ENCODE measurements around the gene ISCU. TPM values are rescaled to one million over a fixed set of nuclear protein-coding genes. Genes with fewer than 3 reads are reported as not detected.

The ISCU gene
- polyA plus RNA-seq, 1 of the 3 experiments (the other 2 are of a cell fraction): 165 TPM

DNA sequence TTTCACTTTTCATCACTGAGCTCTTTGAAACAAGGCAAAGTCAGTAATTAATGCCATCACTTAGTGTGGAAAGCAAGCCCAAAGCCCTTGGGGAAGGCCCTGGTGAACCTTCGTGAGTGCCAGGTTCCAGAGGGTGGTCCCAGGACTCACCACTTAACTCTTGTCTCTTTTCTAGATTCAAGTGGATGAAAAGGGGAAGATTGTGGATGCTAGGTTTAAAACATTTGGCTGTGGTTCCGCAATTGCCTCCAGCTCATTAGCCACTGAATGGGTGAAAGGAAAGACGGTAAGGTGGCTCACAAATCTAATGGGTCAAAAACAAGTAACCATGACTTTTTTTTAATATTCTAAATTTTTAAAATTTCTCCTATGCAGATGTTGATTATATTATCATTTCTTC is 2.8 kb downstream of the ISCU start:
- no peak overlapping the region for H3K9ac ChIP-seq
- WGBS (ENCODE audit: low lambda C conversion rate): 95% methylated on average over 3 of the region's 3 CpGs
- TF ChIP-seq, protein P1, sequence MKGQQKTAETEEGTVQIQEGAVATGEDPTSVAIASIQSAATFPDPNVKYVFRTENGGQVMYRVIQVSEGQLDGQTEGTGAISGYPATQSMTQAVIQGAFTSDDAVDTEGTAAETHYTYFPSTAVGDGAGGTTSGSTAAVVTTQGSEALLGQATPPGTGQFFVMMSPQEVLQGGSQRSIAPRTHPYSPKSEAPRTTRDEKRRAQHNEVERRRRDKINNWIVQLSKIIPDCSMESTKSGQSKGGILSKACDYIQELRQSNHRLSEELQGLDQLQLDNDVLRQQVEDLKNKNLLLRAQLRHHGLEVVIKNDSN (IDR thresholded peaks at IDR 0.05; ENCODE audit: borderline replicate concordance, low read depth): no peak
- no peak for TF ChIP-seq MXI1 (IDR thresholded peaks at IDR 0.05; ENCODE audit: low read depth, low read length)

DNA sequence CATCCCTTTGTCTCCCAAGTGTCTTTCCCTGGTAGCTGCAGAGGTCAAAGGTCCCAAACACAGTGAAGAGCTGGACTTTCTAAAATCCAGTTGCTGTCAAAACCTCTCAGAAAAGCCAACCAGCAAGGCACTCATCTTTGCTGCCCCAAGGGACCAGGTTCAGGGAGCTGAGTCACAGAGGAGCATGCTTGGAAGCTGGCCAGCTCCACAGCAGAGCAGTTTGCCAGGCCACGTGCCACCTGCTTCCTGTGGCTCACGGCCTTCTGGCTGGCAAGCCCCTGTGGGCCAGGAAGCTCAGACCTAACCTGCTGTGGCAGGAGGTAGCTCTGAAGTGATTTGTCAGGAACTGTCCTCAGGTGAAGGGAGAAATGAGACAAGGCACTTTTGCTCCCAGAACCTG is 3.6 kb downstream of the ISCU start:
- POLR2A ChIA-PET: interaction anchor here (0.8 kb wide), 1 partner anchor 44 kb away, joined by 3 read pairs; no protein-coding TSS in a partner anchor
- TF ChIP-seq GATA2 (CRISPR knock-in tag; IDR thresholded peaks at IDR 0.05) (no peak), TEAD4 (IDR thresholded peaks at IDR 0.05; ENCODE audit: borderline replicate concordance, insufficient read depth) (no peak), FOXM1 (IDR thresholded peaks at IDR 0.05; ENCODE audit: low read depth) (no peak), RXRA (IDR thresholded peaks at IDR 0.05; ENCODE audit: borderline replicate concordance, low read depth) (0 out of 2 replicates have a peak, but pooled peaks have one; percentile 16), CHD2 (IDR thresholded peaks at IDR 0.05; ENCODE audit: low read length, partially characterized antibody) (peak; percentile 9), MXI1 (IDR thresholded peaks at IDR 0.05; ENCODE audit: low read depth, low read length) (peak; percentile 89), EP300 (IDR thresholded peaks at IDR 0.05; ENCODE audit: borderline replicate concordance in 1 of 2, low read depth in 1 of 2, low read length in 1 of 2) (peak; percentile 41 to 51; a peak in 2 of 4 replicates), TCF12 (IDR thresholded peaks at IDR 0.05) (peak; percentile 75), RAD21 (IDR thresholded peaks at IDR 0.05; ENCODE audit: low read length) (0 out of 2 replicates have a peak, but pooled peaks have one; percentile 12), GABPA (IDR thresholded peaks at IDR 0.05; ENCODE audit: low read depth) (0 out of 2 replicates have a peak, but pooled peaks have one; percentile 32), JUND (IDR thresholded peaks at IDR 0.05) (peak; percentile 58), FOSL2 (IDR thresholded peaks at IDR 0.05; ENCODE audit: borderline replicate concordance, low read depth) (peak; percentile 79), YY1 (IDR thresholded peaks at IDR 0.05; ENCODE audit: low read depth) (no peak), RCOR1 (IDR thresholded peaks at IDR 0.05; ENCODE audit: low read length) (no peak), NFIC (IDR thresholded peaks at IDR 0.05; ENCODE audit: borderline replicate concordance) (peak; percentile 97)
- TF ChIP-seq, protein P2, sequence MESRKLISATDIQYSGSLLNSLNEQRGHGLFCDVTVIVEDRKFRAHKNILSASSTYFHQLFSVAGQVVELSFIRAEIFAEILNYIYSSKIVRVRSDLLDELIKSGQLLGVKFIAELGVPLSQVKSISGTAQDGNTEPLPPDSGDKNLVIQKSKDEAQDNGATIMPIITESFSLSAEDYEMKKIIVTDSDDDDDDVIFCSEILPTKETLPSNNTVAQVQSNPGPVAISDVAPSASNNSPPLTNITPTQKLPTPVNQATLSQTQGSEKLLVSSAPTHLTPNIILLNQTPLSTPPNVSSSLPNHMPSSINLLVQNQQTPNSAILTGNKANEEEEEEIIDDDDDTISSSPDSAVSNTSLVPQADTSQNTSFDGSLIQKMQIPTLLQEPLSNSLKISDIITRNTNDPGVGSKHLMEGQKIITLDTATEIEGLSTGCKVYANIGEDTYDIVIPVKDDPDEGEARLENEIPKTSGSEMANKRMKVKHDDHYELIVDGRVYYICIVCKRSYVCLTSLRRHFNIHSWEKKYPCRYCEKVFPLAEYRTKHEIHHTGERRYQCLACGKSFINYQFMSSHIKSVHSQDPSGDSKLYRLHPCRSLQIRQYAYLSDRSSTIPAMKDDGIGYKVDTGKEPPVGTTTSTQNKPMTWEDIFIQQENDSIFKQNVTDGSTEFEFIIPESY (IDR thresholded peaks at IDR 0.05; ENCODE audit: borderline replicate concordance, low read depth): no peak
- TF ChIP-seq, protein P1 (IDR thresholded peaks at IDR 0.05; ENCODE audit: borderline replicate concordance, low read depth): peak; percentile 86
- TF ChIP-seq, protein P3, sequence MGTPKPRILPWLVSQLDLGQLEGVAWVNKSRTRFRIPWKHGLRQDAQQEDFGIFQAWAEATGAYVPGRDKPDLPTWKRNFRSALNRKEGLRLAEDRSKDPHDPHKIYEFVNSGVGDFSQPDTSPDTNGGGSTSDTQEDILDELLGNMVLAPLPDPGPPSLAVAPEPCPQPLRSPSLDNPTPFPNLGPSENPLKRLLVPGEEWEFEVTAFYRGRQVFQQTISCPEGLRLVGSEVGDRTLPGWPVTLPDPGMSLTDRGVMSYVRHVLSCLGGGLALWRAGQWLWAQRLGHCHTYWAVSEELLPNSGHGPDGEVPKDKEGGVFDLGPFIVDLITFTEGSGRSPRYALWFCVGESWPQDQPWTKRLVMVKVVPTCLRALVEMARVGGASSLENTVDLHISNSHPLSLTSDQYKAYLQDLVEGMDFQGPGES (IDR thresholded peaks at IDR 0.05; ENCODE audit: low read depth, low read length): no peak
- TF ChIP-seq, protein P4, sequence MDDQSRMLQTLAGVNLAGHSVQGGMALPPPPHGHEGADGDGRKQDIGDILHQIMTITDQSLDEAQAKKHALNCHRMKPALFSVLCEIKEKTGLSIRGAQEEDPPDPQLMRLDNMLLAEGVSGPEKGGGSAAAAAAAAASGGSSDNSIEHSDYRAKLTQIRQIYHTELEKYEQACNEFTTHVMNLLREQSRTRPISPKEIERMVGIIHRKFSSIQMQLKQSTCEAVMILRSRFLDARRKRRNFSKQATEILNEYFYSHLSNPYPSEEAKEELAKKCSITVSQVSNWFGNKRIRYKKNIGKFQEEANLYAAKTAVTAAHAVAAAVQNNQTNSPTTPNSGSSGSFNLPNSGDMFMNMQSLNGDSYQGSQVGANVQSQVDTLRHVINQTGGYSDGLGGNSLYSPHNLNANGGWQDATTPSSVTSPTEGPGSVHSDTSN (IDR thresholded peaks at IDR 0.05): peak; percentile 27; the same call in 1 of the 2 replicates
- TF ChIP-seq, protein P5, sequence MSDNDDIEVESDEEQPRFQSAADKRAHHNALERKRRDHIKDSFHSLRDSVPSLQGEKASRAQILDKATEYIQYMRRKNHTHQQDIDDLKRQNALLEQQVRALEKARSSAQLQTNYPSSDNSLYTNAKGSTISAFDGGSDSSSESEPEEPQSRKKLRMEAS (IDR thresholded peaks at IDR 0.05; ENCODE audit: low read depth): peak; percentile 97

More for the DNA sequence above, 2.8 kb downstream of the ISCU start:
- H3K9me2 ChIP-seq: no peaks in the 10 kb centered on the region
- peaks cover 25% of the 10 kb centered on the region for H3F3A ChIP-seq (replicated peaks; ENCODE audit: insufficient read depth)
- POLR2A ChIA-PET: interaction anchor here (0.7 kb wide), 1 partner anchor 39 kb away, joined by 4 read pairs; no protein-coding TSS in a partner anchor
- CTCF ChIA-PET: interaction anchor here (0.6 to 16.0 kb wide), 10 partner anchors 11 to 318 kb away, joined by 3 to 503 read pairs (median 4); no protein-coding TSS in a partner anchor
- peaks cover 49 to 57% of the 10 kb centered on the region in 2 experiments for H3K36me3 ChIP-seq (replicated peaks in 1 of 2; ENCODE audit: control insufficient read depth in 1 of 2, insufficient read depth in 2 of 2, low read length in 1 of 2)
- H3K27me3 ChIP-seq (ENCODE audit: insufficient read depth): no peaks in the 10 kb centered on the region
- H4K20me1 ChIP-seq (ENCODE audit: insufficient read depth): no peaks in the 10 kb centered on the region; the same call in 1 of the 2 replicates
- peak overlapping the region; percentile 65 to 86; a peak in 3 of 4 replicates for H3K27ac ChIP-seq (ENCODE audit: low read depth in 2 of 2, low read length in 1 of 2)
- no peaks in the 10 kb centered on the region for H3K9me3 ChIP-seq
- no peak overlapping the region for H2AFZ ChIP-seq (ENCODE audit: low read depth)
- DNase-seq: no peak
- H3K4me2 ChIP-seq: no peak overlapping the region
- peaks cover 29 to 31% of the 10 kb centered on the region in 2 experiments for H3K4me1 ChIP-seq (ENCODE audit: control insufficient read depth in 1 of 2, insufficient read depth in 2 of 2, low read depth in 1 of 2, low read length in 1 of 2)
- H3K4me3 ChIP-seq (ENCODE audit: low read depth in 2 of 2, low read length in 1 of 2): no peak overlapping the region
- peaks cover 36% of the 10 kb centered on the region for H3K79me2 ChIP-seq (ENCODE audit: insufficient read depth)

More for the DNA sequence above, 3.6 kb downstream of the ISCU start:
- H3K27ac ChIP-seq (ENCODE audit: low read depth in 2 of 2, low read length in 1 of 2): peak overlapping the region; percentile 46 to 86; a peak in 3 of 4 replicates
- WGBS (ENCODE audit: low lambda C conversion rate): 0% methylated on average over 2 of the region's 2 CpGs
- H2AFZ ChIP-seq (ENCODE audit: low read depth): no peak overlapping the region
- H3K9me2 ChIP-seq: no peaks in the 10 kb centered on the region
- peaks cover 29 to 31% of the 10 kb centered on the region in 2 experiments for H3K4me1 ChIP-seq (ENCODE audit: control insufficient read depth in 1 of 2, insufficient read depth in 2 of 2, low read depth in 1 of 2, low read length in 1 of 2)
- H3K9ac ChIP-seq: no peak overlapping the region; the same call in 1 of the 2 replicates
- H4K20me1 ChIP-seq (ENCODE audit: insufficient read depth): no peaks in the 10 kb centered on the region; the same call in 1 of the 2 replicates
- peak overlapping the region; percentile 3; the same call in 1 of the 2 replicates for H3K4me2 ChIP-seq
- no peaks in the 10 kb centered on the region for H3K9me3 ChIP-seq
- CTCF ChIA-PET: interaction anchor here (0.7 to 16.0 kb wide), 7 partner anchors 10 to 647 kb away, joined by 3 to 503 read pairs (median 3); no protein-coding TSS in a partner anchor
- H3K27me3 ChIP-seq (ENCODE audit: insufficient read depth): no peaks in the 10 kb centered on the region
- H3F3A ChIP-seq (replicated peaks; ENCODE audit: insufficient read depth): peaks cover 25% of the 10 kb centered on the region
- H3K79me2 ChIP-seq (ENCODE audit: insufficient read depth): peaks cover 28% of the 10 kb centered on the region
- H3K36me3 ChIP-seq (replicated peaks in 1 of 2; ENCODE audit: control insufficient read depth in 1 of 2, insufficient read depth in 2 of 2, low read length in 1 of 2): peaks cover 49 to 57% of the 10 kb centered on the region in 2 experiments
- DNase-seq: peak; percentile 63
- no peak overlapping the region for H3K4me3 ChIP-seq (ENCODE audit: low read depth in 2 of 2, low read length in 1 of 2)

Data from SK-N-SH (cell line).